GM03348 (cell line): ENCODE results near the gene GAL3ST2.
A peak's percentile ranks its signal among the peaks of the same experiment; 100 is the strongest.

Source experiments
- DNase-seq: peaks from one replicate; pipeline ENCODE4 v3.0.0; 2012; ENCODE audit warnings: low spot score

The GAL3ST2 gene

DNA sequence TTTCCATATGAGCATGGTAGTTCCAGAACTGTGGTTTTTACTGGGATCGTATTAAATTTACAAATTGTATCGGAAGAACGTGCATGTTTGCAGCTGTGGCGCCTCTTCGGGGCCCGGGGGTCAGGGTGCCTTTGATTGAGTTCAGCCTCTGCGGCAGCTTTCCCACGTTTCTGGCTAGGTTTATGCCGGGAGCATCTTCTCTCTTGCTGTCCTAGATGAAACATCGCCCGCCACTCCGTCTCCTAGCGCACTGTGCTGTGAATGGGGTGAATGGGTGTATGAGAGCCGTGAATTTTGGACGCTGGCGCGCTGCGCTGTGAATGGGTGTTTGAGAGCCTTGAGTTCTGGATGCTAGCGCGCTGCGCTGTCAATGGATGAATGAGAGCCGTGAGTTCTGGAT, 69.8 kb downstream of the GAL3ST2 start:
- no peak for DNase-seq

DNA sequence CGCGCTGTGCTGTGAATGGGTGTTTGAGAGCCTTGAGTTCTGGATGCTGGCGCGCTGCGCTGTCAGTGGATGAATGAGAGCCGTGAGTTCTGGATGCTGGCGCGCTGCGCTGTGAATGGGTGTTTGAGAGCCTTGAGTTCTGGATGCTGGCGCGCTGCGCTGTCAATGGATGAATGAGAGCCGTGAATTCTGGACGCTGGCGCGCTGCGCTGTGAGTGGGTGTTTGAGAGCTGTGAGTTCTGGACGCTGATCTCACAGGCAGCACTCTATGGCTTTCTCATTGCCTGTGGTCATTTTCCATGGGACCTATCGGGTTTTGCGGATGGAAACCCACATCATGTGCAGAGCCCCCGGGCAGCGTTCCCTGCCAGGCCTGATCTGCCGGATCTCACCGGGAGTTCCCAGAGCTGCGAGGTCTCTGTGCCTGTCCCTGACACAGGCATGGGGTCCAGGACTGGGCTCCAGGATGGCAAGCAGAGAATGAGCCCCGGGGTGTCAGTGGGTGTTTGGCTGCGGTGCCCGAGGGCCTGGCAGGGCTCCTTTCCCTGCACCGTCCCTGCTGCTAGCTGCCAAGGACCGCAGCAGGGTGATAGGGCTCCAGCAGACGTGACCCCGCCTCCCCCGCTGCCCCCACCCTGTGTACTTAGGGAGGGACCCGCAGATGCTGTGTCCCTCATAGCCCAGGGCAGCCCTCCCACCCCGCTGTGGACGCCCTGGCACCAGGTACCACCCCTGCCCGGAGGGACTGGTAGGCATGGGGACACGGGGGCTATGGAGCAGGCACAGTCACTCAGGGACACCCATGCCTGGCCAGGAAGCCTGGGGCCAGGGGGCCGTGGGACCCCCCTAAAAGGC, 72.4 kb downstream of the GAL3ST2 start:
- peak; percentile 3 for DNase-seq

DNA sequence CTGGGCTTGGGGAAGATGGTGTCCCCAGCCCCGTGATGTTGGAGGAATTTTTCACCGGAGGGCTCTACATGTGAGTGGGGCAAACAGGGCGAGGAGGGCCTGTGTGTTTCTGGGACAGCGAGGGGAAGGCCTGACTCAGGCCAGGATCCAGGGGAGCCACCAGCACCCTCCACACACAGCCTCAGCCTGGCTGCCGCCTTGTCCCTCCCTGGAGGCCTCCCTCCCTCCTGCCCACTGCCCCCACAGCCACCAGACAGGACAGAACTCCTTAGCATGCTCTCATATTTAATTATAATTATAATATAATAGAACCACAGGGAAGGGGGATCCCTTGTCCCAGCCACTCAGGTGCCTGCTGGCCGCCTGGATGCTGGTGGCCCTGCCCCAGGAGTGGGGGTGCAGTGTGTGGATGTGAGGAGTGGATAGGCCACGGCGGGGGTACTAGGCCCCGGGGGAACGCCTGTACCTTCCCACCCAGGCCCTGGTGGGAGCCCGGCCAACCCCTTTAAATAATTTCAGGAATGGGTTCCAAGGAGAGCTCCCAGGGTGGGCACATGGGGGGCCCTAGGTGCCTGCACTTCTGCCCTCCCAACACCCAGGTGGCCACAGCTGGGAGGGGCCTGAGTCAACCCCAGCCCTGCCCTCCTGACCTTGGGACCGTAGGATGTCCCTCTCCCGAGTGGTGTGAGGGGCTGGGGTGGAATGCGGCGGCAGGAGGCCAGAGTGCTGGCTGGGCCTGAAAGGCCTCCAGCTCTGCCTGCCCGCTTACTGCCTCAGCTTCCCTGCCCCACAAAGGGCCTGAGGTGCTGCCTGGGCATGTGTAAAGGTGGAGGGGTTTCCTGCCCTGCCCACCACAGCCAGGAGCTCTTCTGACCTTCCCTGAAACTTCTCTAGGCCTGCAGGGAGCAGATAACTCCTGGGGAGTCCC, 73.3 kb downstream of the GAL3ST2 start:
- DNase-seq, result peak; percentile 7

DNA sequence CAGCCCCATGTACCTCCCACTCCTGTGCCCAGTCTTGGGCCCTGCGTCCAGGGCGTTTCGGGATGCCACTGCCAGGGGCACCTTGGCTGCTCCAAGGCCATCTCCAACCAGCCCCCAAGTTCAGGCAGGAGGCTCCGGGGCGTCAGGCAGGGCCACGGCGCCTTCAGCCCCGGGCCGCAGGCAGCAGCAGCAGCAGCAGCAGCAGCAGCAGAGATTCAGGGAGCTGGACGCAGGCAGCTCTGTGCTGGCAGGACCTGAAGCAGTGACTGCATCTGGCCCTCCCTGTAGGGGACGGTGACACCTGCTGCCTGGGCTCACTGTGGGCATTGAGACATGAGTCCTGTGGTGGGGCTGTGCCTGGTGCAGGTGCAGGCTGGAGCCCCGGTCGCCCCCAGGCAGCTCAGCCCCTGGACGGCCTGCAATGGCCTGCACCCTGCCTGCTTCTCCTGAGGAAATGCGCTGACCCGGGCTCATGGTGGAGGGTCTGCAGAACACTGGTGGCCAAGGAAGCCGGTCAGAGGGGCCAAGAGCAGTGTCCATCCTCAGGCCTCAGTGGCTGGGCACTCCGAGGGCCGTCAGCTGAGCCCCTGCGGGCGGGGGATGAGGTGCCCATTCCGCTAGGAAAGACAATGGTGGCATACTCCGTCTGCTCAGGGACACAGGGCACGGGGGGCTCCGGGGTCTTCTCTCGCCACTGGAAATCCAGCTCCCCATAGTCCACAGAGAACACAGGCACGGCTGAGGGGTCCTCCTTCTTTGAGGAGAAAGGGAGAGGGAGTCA, 74.1 kb downstream of the GAL3ST2 start:
- no peak for DNase-seq

DNA sequence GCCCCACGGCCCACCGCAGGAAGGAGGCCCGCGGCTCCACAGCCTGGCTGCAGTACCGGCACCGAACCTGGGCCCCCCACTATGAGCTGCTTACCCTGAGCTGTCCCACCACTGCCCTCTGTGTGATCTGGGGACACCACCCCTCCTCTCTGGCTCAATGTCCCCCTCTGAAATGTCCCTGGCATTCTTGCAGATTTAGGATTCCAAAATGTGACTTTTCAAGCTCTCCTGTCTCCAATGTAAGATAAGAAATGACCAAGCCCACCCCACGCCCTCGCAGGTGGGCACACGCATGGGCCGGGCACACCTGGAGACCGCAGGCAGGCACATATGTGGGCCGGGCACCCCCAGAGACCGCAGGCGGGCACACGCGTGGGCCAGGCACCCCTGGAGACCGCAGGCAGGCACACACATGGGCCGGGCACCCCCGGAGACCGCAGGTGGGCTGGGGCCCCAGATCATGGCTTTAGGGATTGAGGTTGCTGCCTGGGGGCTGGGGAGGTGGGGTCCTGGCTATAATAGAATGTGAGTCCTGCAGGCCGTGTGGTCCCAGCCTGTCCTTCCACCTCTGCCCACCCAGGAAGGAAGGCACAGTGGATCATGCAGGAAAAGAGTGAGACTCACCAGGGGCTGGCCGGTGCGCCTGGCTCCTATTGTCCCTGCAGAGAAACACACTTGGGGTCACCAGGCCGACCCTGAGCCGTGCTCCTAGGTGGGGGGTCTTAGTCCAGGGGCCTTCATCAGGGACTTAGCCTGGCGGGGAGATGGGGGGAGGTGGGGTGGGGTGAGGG, 74.9 kb downstream of the GAL3ST2 start:
- DNase-seq, result no peak

DNA sequence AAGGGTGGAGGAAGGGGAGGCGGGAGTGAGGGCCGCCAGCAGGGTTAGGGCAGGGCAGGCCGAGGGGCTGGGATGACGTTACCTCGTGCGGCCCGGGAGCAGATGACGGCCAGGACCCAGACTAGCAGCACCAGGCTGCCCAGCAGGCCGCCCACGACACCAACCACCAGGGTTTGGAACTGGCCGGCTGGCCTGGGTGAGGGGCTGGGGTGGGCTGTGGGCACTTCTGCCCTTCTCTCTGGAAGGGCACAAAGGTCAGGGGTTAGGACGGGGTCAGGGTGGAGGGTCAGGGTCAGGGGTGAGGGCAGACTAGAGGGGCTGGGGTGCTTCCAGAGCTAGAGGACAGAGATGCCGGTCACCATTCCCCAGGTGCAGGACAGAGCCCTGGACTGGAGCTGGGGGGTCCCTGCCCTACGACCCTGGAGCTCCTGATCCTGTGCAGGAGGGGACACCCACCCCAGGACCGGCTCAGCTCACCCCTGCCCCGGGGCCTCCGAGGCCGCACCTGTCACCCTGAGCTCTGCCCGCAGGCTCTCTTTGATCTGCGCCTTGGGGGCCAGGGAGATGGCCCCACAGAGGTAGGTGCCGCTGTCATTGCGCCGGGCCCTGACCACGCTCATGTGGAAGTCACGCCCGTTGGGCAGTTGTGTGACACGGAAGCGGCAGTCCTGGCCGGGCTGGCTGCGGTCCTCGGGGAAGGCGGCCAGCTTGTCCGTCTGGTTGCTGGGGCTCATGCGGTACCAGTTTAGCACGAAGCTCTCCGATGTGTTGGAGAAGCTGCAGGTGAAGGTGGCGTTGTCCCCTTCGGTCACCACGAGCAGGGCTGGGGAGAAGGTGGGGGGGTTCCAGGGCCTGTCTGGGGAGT, 75.7 kb downstream of the GAL3ST2 start:
- no peak for DNase-seq

DNA sequence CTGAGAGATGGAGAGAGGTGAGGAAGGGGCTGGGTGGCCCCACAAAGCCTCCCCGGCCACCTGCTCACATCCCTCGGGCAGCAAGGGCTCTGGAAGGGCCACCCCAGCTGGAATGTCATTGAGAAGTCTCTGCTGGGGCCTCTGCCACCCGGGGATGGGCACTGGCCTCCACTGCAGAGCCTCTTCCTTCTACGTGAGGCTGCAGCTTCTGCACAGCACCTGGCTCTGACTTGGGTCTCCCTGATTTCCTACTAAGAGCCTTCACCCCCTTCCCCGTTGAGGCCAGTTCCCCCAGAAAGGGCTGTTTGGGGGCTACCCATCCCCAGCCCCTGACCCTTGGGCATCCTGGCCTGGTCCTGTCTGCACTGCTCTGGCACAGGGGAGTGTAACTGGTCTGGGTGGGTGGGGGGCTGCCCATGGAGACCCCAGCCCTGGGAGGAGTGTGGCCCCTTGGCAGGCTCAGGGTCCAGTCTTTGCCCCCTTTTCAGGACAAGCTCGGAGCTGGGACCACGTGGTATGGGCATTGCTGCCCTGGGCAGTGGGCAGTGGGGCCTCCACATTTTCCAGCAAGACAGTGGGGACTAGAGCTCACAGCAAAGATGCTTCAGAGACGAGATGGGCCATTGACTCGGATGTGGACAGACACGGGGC, 76.5 kb downstream of the GAL3ST2 start:
- DNase-seq, result no peak
